ENCODE measurements around the gene MTG1.
A peak's percentile ranks its signal among the peaks of the same experiment; 100 is the strongest.

MTG1 gene

GRCh38 chr10:133394064-133394663 is at the start of gene MTG1:
MTG1 (plus strand) TSS chr10:133394157; CDS start chr10:133394221, 64 bp downstream.
- Histone ChIP-seq H3K9ac (ENCODE audit: low read depth, low read length) (peak within 1 kb of the TSS; percentile 93), H3K4me1 (ENCODE audit: insufficient read depth, low read length) (no peaks in the 10 kb centered on the region), H3K36me3 (ENCODE audit: insufficient read depth, low read depth, low read length) (peaks cover 33% of the 10 kb centered on the region), H3K9me3 (ENCODE audit: insufficient read depth, low read depth, low read length) (no peaks in the 10 kb centered on the region), H3K27me3 (ENCODE audit: insufficient read depth, low read length) (no peaks in the 10 kb centered on the region), H3K4me3 (ENCODE audit: low read length) (peak within 1 kb of the TSS; percentile 99), H3K27ac (ENCODE audit: low read length) (peak within 1 kb of the TSS; percentile 61)

- no peaks in the 10 kb centered on the region for H3K9me3 ChIP-seq (ENCODE audit: insufficient read depth, low read depth, low read length)
- H3K36me3 ChIP-seq (ENCODE audit: insufficient read depth, low read depth, low read length), result no peaks in the 10 kb centered on the region
- peaks cover 6% of the 10 kb centered on the region; the same call in 1 of the 2 replicates for H3K27me3 ChIP-seq (ENCODE audit: insufficient read depth, low read length)
- H3K4me3 ChIP-seq (ENCODE audit: low read length), result no peak overlapping the region
- no peaks in the 10 kb centered on the region for H3K4me1 ChIP-seq (ENCODE audit: insufficient read depth, low read length)
- H3K9ac ChIP-seq (ENCODE audit: low read depth, low read length), result no peak overlapping the region
- no peak overlapping the region for H3K27ac ChIP-seq (ENCODE audit: low read length)
Measured at GRCh38 chr10:133344236-133344635, 49.7 kb upstream of the MTG1 start.

GRCh38 chr10:133346413-133346812 is 47.5 kb upstream of the MTG1 start:
- Histone ChIP-seq H3K9ac (ENCODE audit: low read depth, low read length) (no peak overlapping the region), H3K27ac (ENCODE audit: low read length) (no peak overlapping the region), H3K4me1 (ENCODE audit: insufficient read depth, low read length) (no peaks in the 10 kb centered on the region), H3K27me3 (ENCODE audit: insufficient read depth, low read length) (peaks cover 6% of the 10 kb centered on the region; the same call in 1 of the 2 replicates), H3K9me3 (ENCODE audit: insufficient read depth, low read depth, low read length) (no peaks in the 10 kb centered on the region), H3K36me3 (ENCODE audit: insufficient read depth, low read depth, low read length) (no peaks in the 10 kb centered on the region), H3K4me3 (ENCODE audit: low read length) (no peak overlapping the region)

- Histone ChIP-seq H3K36me3 (ENCODE audit: insufficient read depth, low read depth, low read length) (no peaks in the 10 kb centered on the region), H3K4me1 (ENCODE audit: insufficient read depth, low read length) (no peaks in the 10 kb centered on the region), H3K27me3 (ENCODE audit: insufficient read depth, low read length) (peaks cover 6% of the 10 kb centered on the region; the same call in 1 of the 2 replicates), H3K4me3 (ENCODE audit: low read length) (no peak overlapping the region), H3K9ac (ENCODE audit: low read depth, low read length) (no peak overlapping the region), H3K27ac (ENCODE audit: low read length) (no peak overlapping the region), H3K9me3 (ENCODE audit: insufficient read depth, low read depth, low read length) (no peaks in the 10 kb centered on the region)
Measured at GRCh38 chr10:133347710-133348517, 46.0 kb upstream of the MTG1 start.

- Histone ChIP-seq H3K36me3 (ENCODE audit: insufficient read depth, low read depth, low read length) (no peaks in the 10 kb centered on the region), H3K27ac (ENCODE audit: low read length) (no peak overlapping the region), H3K9ac (ENCODE audit: low read depth, low read length) (no peak overlapping the region), H3K9me3 (ENCODE audit: insufficient read depth, low read depth, low read length) (no peaks in the 10 kb centered on the region), H3K4me3 (ENCODE audit: low read length) (no peak overlapping the region), H3K4me1 (ENCODE audit: insufficient read depth, low read length) (no peaks in the 10 kb centered on the region), H3K27me3 (ENCODE audit: insufficient read depth, low read length) (no peaks in the 10 kb centered on the region)
Measured at GRCh38 chr10:133349160-133349568, 44.8 kb upstream of the MTG1 start.

- Histone ChIP-seq H3K9me3 (ENCODE audit: insufficient read depth, low read depth, low read length) (no peaks in the 10 kb centered on the region), H3K4me3 (ENCODE audit: low read length) (no peak overlapping the region), H3K27me3 (ENCODE audit: insufficient read depth, low read length) (no peaks in the 10 kb centered on the region), H3K4me1 (ENCODE audit: insufficient read depth, low read length) (no peaks in the 10 kb centered on the region), H3K27ac (ENCODE audit: low read length) (no peak overlapping the region), H3K36me3 (ENCODE audit: insufficient read depth, low read depth, low read length) (no peaks in the 10 kb centered on the region), H3K9ac (ENCODE audit: low read depth, low read length) (no peak overlapping the region)
Measured at GRCh38 chr10:133349577-133350011, 44.4 kb upstream of the MTG1 start.

GRCh38 chr10:133350283-133350949 is 43.5 kb upstream of the MTG1 start:
- Histone ChIP-seq H3K9ac (ENCODE audit: low read depth, low read length) (no peak overlapping the region), H3K27me3 (ENCODE audit: insufficient read depth, low read length) (no peaks in the 10 kb centered on the region), H3K4me1 (ENCODE audit: insufficient read depth, low read length) (no peaks in the 10 kb centered on the region), H3K36me3 (ENCODE audit: insufficient read depth, low read depth, low read length) (no peaks in the 10 kb centered on the region), H3K9me3 (ENCODE audit: insufficient read depth, low read depth, low read length) (no peaks in the 10 kb centered on the region), H3K27ac (ENCODE audit: low read length) (no peak overlapping the region), H3K4me3 (ENCODE audit: low read length) (no peak overlapping the region)

DNA sequence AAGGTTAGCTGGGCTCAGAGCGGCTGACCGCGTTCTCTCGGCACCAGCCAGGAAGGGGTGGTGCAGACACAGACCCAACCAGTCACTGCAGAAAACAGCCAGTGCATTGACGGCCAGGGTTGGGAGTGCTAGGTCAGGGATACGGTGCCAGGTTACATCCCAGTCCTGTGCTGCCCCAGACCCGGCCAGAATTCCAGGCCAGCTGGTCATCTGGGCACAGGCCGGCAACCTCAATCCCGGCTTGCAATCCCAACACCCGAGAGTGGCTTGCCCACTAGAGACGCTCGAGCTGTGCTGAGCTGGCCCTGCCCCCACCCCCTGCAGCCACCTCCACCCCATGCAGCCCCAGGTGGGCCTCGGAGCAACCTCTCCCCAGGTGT is 43.0 kb upstream of the MTG1 start:
- H3K4me1 ChIP-seq (ENCODE audit: insufficient read depth, low read length), result no peaks in the 10 kb centered on the region
- no peaks in the 10 kb centered on the region for H3K36me3 ChIP-seq (ENCODE audit: insufficient read depth, low read depth, low read length)
- H3K4me3 ChIP-seq (ENCODE audit: low read length), result no peak overlapping the region
- H3K9me3 ChIP-seq (ENCODE audit: insufficient read depth, low read depth, low read length), result no peaks in the 10 kb centered on the region
- no peak overlapping the region for H3K27ac ChIP-seq (ENCODE audit: low read length)
- no peaks in the 10 kb centered on the region for H3K27me3 ChIP-seq (ENCODE audit: insufficient read depth, low read length)
- no peak overlapping the region for H3K9ac ChIP-seq (ENCODE audit: low read depth, low read length)

GRCh38 chr10:133351408-133352318 is 42.3 kb upstream of the MTG1 start:
- no peaks in the 10 kb centered on the region for H3K9me3 ChIP-seq (ENCODE audit: insufficient read depth, low read depth, low read length)
- H3K9ac ChIP-seq (ENCODE audit: low read depth, low read length), result no peak overlapping the region
- H3K27ac ChIP-seq (ENCODE audit: low read length), result no peak overlapping the region
- H3K4me1 ChIP-seq (ENCODE audit: insufficient read depth, low read length), result no peaks in the 10 kb centered on the region
- H3K36me3 ChIP-seq (ENCODE audit: insufficient read depth, low read depth, low read length), result no peaks in the 10 kb centered on the region
- no peak overlapping the region for H3K4me3 ChIP-seq (ENCODE audit: low read length)
- no peaks in the 10 kb centered on the region for H3K27me3 ChIP-seq (ENCODE audit: insufficient read depth, low read length)

GRCh38 chr10:133353202-133353959 is 40.6 kb upstream of the MTG1 start:
- Histone ChIP-seq H3K36me3 (ENCODE audit: insufficient read depth, low read depth, low read length) (no peaks in the 10 kb centered on the region), H3K4me3 (ENCODE audit: low read length) (no peak overlapping the region), H3K9me3 (ENCODE audit: insufficient read depth, low read depth, low read length) (no peaks in the 10 kb centered on the region), H3K9ac (ENCODE audit: low read depth, low read length) (no peak overlapping the region), H3K4me1 (ENCODE audit: insufficient read depth, low read length) (no peaks in the 10 kb centered on the region), H3K27me3 (ENCODE audit: insufficient read depth, low read length) (no peaks in the 10 kb centered on the region), H3K27ac (ENCODE audit: low read length) (no peak overlapping the region)
